K562 (cell line): Measurements from ENCODE around the gene FMNL2. TPM values are rescaled to one million over a fixed set of nuclear protein-coding genes. Genes with fewer than 3 reads are reported as not detected.

Experiments used
- ATAC-seq: fragments of 200-7000 bp; cut with Tn5 transposase; 3 replicates; pipeline ENCODE4 v1.9.1; 2020; ENCODE audit warnings: moderate library complexity
- BruUV-seq: library from RNA; stranded (reverse); fragments of 400-500 nt; replicated peaks from 2 replicates; lab custom pipeline; 2021; lab: Mats Ljungman, UMichigan
- CTCF ChIA-PET: fragments of 300-600 bp; formaldehyde crosslinking; extraction: SDS; loops from one replicate; lab custom pipeline; 2021; ENCODE audit warnings: low intra/inter-chr PET ratio; lab: Yijun Ruan, JAX
- POLR2A ChIA-PET: fragments of 300-600, 350-650 bp; sonication (Branson Sonifier 250); formaldehyde crosslinking; extraction: SDS; loops from one replicate; lab custom pipeline; 2021; ENCODE audit warnings: antibody characterized with exemption, inconsistent platforms; lab: Yijun Ruan, JAX
- DNase-seq, 4 experiments: peaks; one replicate each; pipeline versions ENCODE4 v3.0.0 to v3.0.0-alpha.2; 2011 to 2018; ENCODE audit warnings: low spot score in 3 of 4, mixed read lengths in 3 of 4; ENCODE audit errors: extremely low read depth in 1 of 4
- FAIRE-seq: peaks from 2 replicates; lab custom pipeline; 2011; peaks lifted over from hg19 to GRCh38; lab: Jason Lieb, UNC
- H2AFZ ChIP-seq: 2 replicates; pipeline ENCODE4 v1.6.0; 2011; ENCODE audit warnings: low read depth, low read length, control low read depth, inconsistent platforms
- H3K27ac ChIP-seq: fragments of 200-600 bp; 3 replicates; pipeline ENCODE4 v1.8.0; 2011; ENCODE audit warnings: low read depth, mild to moderate bottlenecking, control low read depth, inconsistent platforms, low read length, moderate library complexity, mixed read lengths; ENCODE audit errors: extremely low read depth
- H3K27me3 ChIP-seq, 2 experiments: fragments of 300-600 bp in 1 of 2; 2 replicates in 1 of 2; 3 replicates in 1 of 2; pipeline versions ENCODE4 v1.6.0 to v1.8.0; 2011; ENCODE audit warnings: inconsistent platforms in 2 of 2, low read length in 2 of 2, mild to moderate bottlenecking in 1 of 2, mixed read lengths in 1 of 2, moderate library complexity in 1 of 2; ENCODE audit not compliant: control insufficient read depth in 2 of 2, insufficient read depth in 2 of 2
- H3K36me3 ChIP-seq: fragments of 300-600 bp; 3 replicates; pipeline ENCODE4 v1.8.0; 2011; ENCODE audit warnings: mild to moderate bottlenecking, low read length, inconsistent platforms; ENCODE audit not compliant: control insufficient read depth, insufficient read depth
- H3K4me1 ChIP-seq, 2 experiments: fragments of 200-600 bp in 1 of 2; replicated peaks in 1 of 2; 2 replicates in 1 of 2; 3 replicates in 1 of 2; pipeline versions ENCODE4 v1.5.1 to v1.8.0; 2011; ENCODE audit warnings: inconsistent platforms in 2 of 2, low read length in 2 of 2, mild to moderate bottlenecking in 1 of 2, mixed read lengths in 1 of 2, moderate library complexity in 1 of 2; ENCODE audit not compliant: control insufficient read depth in 2 of 2, insufficient read depth in 2 of 2
- H3K4me2 ChIP-seq: 2 replicates; pipeline ENCODE4 v1.6.1; 2011; ENCODE audit warnings: low read length, control low read depth, inconsistent platforms, mixed read lengths; ENCODE audit not compliant: insufficient read depth
- H3K4me3 ChIP-seq: fragments of 200-600 bp; sonication (generic), shearing (Covaris generic); 2 replicates; pipeline ENCODE4 v1.5.1; 2016; ENCODE audit warnings: control low read depth, inconsistent platforms
- H3K79me2 ChIP-seq: fragments of 200-600 bp; 3 replicates; pipeline ENCODE4 v1.8.0; 2011; ENCODE audit warnings: low read length, inconsistent platforms; ENCODE audit not compliant: control insufficient read depth, insufficient read depth
- H3K9ac ChIP-seq, 2 experiments: 2 replicates each; pipeline versions ENCODE4 v1.6.0 to v1.6.1; 2011; ENCODE audit warnings: low read depth in 2 of 2, low read length in 2 of 2, control low read depth in 1 of 2, inconsistent platforms in 1 of 2, mild to moderate bottlenecking in 1 of 2, mixed read lengths in 1 of 2; ENCODE audit not compliant: insufficient read depth in 1 of 2
- H3K9me1 ChIP-seq: one replicate; pipeline ENCODE4 v1.6.0; 2011; ENCODE audit warnings: inconsistent platforms, mild to moderate bottlenecking, low read length, moderate library complexity; ENCODE audit not compliant: control insufficient read depth, insufficient read depth
- H3K9me3 ChIP-seq: replicated peaks from 2 replicates; pipeline ENCODE4 v1.5.1; 2011; ENCODE audit warnings: low read depth, low read length, inconsistent platforms; ENCODE audit not compliant: control insufficient read depth, insufficient read depth
- H4K20me1 ChIP-seq: replicated peaks from 2 replicates; pipeline ENCODE4 v1.6.1; 2011; ENCODE audit warnings: low read length, inconsistent platforms, mixed read lengths; ENCODE audit not compliant: control insufficient read depth, insufficient read depth
- CBFA2T3 ChIP-seq: fragments of 450-650 bp; IDR thresholded peaks from 2 replicates; pipeline ENCODE4 v1.6.1; 2017
- CTCF ChIP-seq, 3 experiments: IDR thresholded peaks in 2 of 3; conservative IDR thresholded peaks in 1 of 3; 2 replicates each; pipeline ENCODE4 v1.5.1; 2011 to 2012; ENCODE audit warnings: low read length in 3 of 3, mild to moderate bottlenecking in 3 of 3, control low read depth in 2 of 3, improper control_type of control experiment in 1 of 3, inconsistent platforms in 1 of 3, low read depth in 1 of 3, mixed read lengths in 1 of 3, moderate library complexity in 1 of 3; ENCODE audit not compliant: insufficient read depth in 2 of 3
- FOXO4 ChIP-seq: fragments of 450-650 bp; formaldehyde crosslinking; IDR thresholded peaks from 2 replicates; pipeline ENCODE4 v1.4.0; 2020; ENCODE audit warnings: mild to moderate bottlenecking, moderate library complexity
- L3MBTL2 ChIP-seq: fragments of 450-650 bp; IDR thresholded peaks from 2 replicates; pipeline ENCODE4 v1.6.1; 2016; ENCODE audit warnings: mild to moderate bottlenecking, moderate library complexity
- MAFF ChIP-seq: IDR thresholded peaks from 2 replicates; pipeline ENCODE4 v1.6.1; 2012; ENCODE audit warnings: low read length, improper control_type of control experiment
- NFXL1 ChIP-seq: fragments of 450-650 bp; formaldehyde crosslinking; IDR thresholded peaks from 2 replicates; pipeline ENCODE4 v1.4.0; 2021; ENCODE audit warnings: mild to moderate bottlenecking
- NRF1 ChIP-seq, 2 experiments: fragments of 450-650 bp; IDR thresholded peaks in 1 of 2; conservative IDR thresholded peaks in 1 of 2; 2 replicates each; pipeline ENCODE4 v1.6.1; 2014; ENCODE audit warnings: mild to moderate bottlenecking in 2 of 2
- RREB1 ChIP-seq: fragments of 250-450 bp; sonication (Bioruptor Pico); IDR thresholded peaks from 2 replicates; pipeline ENCODE4 v1.4.0; 2020
- UBTF ChIP-seq, 2 experiments: IDR thresholded peaks; 2 replicates each; pipeline ENCODE4 v1.6.1; 2012; ENCODE audit warnings: improper control_type of control experiment in 2 of 2, low read depth in 2 of 2, low read length in 2 of 2, borderline replicate concordance in 1 of 2
- ZNF23 ChIP-seq: fragments of 250-450 bp; sonication (Bioruptor Pico); IDR thresholded peaks from 2 replicates; pipeline ENCODE4 v1.4.0; 2020; ENCODE audit warnings: mild to moderate bottlenecking
- ZNF41 ChIP-seq: fragments of 250-450 bp; sonication (Bioruptor Pico); conservative IDR thresholded peaks from 2 replicates; pipeline ENCODE4 v1.4.0; 2020; ENCODE audit warnings: mild to moderate bottlenecking
- ZNF785 ChIP-seq: fragments of 250-450 bp; sonication (Bioruptor Pico); IDR thresholded peaks from 2 replicates; pipeline ENCODE4 v1.4.0; 2020; ENCODE audit warnings: mild to moderate bottlenecking
- WGBS: fragments of 100-300 bp; shearing (Covaris generic); methylation state at CpG from one replicate; pipeline ENCODE4 v1.1.6; 2016; ENCODE audit warnings: low coverage, mixed read lengths; ENCODE audit not compliant: insufficient coverage; ENCODE audit errors: missing lambda C conversion rate; 5-methylcytosine and 5-hydroxymethylcytosine counted together
- in situ Hi-C: fragments of 300-500 bp; cut with MboI; formaldehyde crosslinking; loops from 4 replicates; pipeline ENCODE4 v1.15.0; 2018; ENCODE audit warnings: inconsistent platforms, mixed read lengths
- intact Hi-C: fragments of 100-400 bp; cut with micrococcal nuclease; formaldehyde crosslinking; loops from 2 replicates; pipeline ENCODE4 v1.14.2; 2022
- polyA plus RNA-seq, 8 experiments: library from polyadenylated mRNA; depleted of rRNA in 4 of 8; stranded (reverse) in 5 of 8; unstranded in 3 of 8; fragments of >200 nt; fragmentation: Nextera tagmentation in 2 of 8; fragmentation: Illumina TruSeq in 1 of 8; extraction: Ambion mirVana in 2 of 8; extraction: Trizol in 1 of 8; gene quantifications; 2 replicates each; pipeline versions ENCODE4 v1.2.1 to v1.2.3, GENCODE V29; 2011 to 2014; ENCODE audit warnings: inconsistent platforms in 1 of 8, missing spikeins in 1 of 8
- total RNA-seq, 7 experiments: library from RNA; depleted of rRNA in 6 of 7; stranded (reverse); fragments of >200 nt in 6 of 7; fragmentation: Illumina TruSeq in 2 of 7; extraction: Trizol in 2 of 7; gene quantifications; 2 replicates each; pipeline versions ENCODE4 v1.2.1 to v1.2.3, GENCODE V29; 2011 to 2021; ENCODE audit warnings: low replicate concordance in 1 of 7

Gene FMNL2
- total and polyA plus RNA-seq, 9 of the 15 experiments (the other 6 are each of a cell fraction or from before 2014, with no cell fraction given) = 0.15 to 0.49 (median 0.24) TPM; not detected in 1

GRCh38 chr2:152655880-152656279, 320.9 kb downstream of the FMNL2 start:
- Histone ChIP-seq H3K4me1 (no peaks in the 10 kb centered on the region), H3K9me1 (no peaks in the 10 kb centered on the region), H3K27me3 (no peaks in the 10 kb centered on the region), H3K36me3 (peaks cover 85% of the 10 kb centered on the region), H4K20me1 (no peaks in the 10 kb centered on the region), H3K79me2 (no peaks in the 10 kb centered on the region), H3K27ac (no peak overlapping the region), H3K9ac (no peak overlapping the region), H3K4me2 (no peak overlapping the region), H3K9me3 (no peaks in the 10 kb centered on the region), H3K4me3 (no peak overlapping the region), H2AFZ (no peak overlapping the region)
- intact Hi-C loops = no loop called here
- DNase-seq (no peak), FAIRE-seq (no peak), ATAC-seq (no peak)
- POLR2A ChIA-PET = interaction anchor here (0.8 to 1.3 kb wide), 2 partner anchors 13 to 15 kb away, joined by 3 read pairs; no protein-coding TSS in a partner anchor
- CTCF ChIA-PET = no interaction called here
- 100% methylated on average over 1 of the region's 1 CpG for WGBS
- BruUV-seq = no TSS peak
- in situ Hi-C loops = no loop called here
- TF ChIP-seq ZNF785 (CRISPR knock-in tag) (no peak), UBTF (IDR thresholded peaks at IDR 0.05; ENCODE audit: borderline replicate concordance in 1 of 2, low read depth in 2 of 2, low read length in 2 of 2) (no peak), FOXO4 (CRISPR knock-in tag) (no peak), CBFA2T3 (no peak), RREB1 (CRISPR knock-in tag) (no peak), L3MBTL2 (no peak), ZNF23 (CRISPR knock-in tag) (no peak), CTCF (IDR thresholded peaks at IDR 0.05 in 2 of 3, conservative IDR thresholded peaks at IDR 0.05 in 1 of 3; ENCODE audit: insufficient read depth in 2 of 3, low read depth in 1 of 3, low read length in 3 of 3) (no peak), NFXL1 (CRISPR knock-in tag) (no peak), NRF1 (conservative IDR thresholded peaks at IDR 0.05 in 1 of 2, IDR thresholded peaks at IDR 0.05 in 1 of 2) (no peak), MAFF (no peak), ZNF41 (CRISPR knock-in tag) (no peak)
